GM19395 (cell line): Measurements from ENCODE around the gene MADD.
"Not testable (repeated sequence)": the region's sequence is repeated elsewhere in the genome, so short reads cannot be mapped to it uniquely, and the experiment has no call there.

ENCODE experiments used
- ATAC-seq: cut with Tn5 transposase; IDR thresholded peaks from one replicate; pipeline ENCODE4 v1.9.1; 2021; ENCODE audit warnings: mild to moderate bottlenecking, moderate library complexity; ENCODE audit not compliant: unreplicated experiment

The MADD gene

DNA sequence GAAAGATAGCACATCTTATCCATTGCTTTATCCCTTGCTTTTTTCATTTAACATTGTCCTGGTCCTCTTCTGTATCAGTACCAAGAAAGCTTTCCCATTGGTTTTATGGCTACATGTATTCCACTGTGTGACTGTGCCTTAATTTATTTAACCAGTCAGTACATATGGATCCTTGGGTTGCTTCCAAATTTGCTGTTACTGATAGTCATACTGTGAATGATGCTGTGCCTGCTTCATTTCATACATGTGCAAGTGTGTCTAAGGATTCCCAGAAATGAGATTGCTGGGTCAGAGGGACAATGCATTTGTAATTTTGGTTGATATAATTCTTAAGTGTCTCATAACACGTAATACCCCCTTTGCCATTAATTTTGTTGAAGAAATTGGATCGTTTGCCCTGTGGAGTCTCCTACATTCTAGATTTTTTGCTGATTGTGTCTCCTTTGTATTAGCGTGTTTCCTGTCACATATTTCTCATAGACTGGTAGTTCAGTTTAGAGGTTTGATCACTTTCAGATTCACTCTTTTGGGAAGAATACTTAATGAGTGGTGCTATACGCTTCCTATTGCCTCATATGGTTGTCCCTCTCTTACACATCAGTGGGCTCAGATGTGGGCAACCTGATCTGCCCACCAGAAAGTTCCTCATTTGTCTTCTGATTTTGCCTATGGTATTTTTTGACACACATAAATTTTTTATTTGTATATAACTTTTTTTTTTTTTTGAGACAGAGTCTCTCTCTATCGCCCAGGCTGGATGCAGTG is 47.3 kb downstream of the MADD start:
- no peak for ATAC-seq

- ATAC-seq, result no peak
These were observed 48.2 kb downstream of the MADD start for GRCh38 chr11:47318166-47318565.

- ATAC-seq, result no peak
These were observed 54.6 kb downstream of the MADD start for GRCh38 chr11:47324520-47324919.

DNA sequence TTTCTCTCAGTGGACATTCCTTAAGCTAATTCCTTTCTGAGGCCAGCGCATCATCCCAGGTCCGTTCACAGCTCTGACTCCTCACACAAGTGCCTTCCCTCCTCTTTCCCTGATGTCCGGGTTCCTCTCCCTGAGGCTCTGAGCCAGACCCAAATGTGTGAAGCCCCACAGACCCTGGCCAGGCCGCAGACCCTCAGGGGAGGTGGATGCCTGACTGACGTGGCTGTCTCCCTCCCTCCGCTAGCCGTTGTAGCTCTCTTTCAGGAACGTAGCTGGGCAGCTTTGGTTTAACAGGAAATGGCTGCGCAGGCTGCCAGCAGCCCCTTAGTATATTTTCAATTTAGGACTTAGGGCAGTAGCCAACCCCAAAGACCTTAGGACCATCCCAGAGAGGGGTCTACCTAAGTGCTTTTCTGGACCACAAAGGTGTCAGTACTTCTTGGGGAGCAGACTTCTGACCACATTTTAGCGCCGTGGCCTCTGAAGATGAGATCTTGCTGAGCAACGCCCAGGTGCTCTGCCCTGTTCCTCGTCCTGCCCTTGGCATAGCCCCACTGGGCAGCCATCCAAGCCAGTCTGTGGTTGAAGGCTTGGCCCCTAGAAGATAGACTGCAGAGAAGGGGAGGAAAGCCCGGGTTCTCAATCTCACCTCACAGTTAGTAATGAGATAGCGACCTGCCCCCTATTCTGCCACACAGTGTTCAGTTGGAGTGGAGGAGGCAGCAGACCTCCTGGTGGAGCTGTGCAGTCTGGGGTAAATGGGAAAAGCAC is 55.5 kb downstream of the MADD start:
- no peak for ATAC-seq

- ATAC-seq, result no peak
These were observed 56.3 kb downstream of the MADD start for GRCh38 chr11:47326198-47326597.

- no peak for ATAC-seq
These were observed 57.1 kb downstream of the MADD start for GRCh38 chr11:47327025-47327424.

- no peak for ATAC-seq
These were observed 58.0 kb downstream of the MADD start for GRCh38 chr11:47327949-47328348.

DNA sequence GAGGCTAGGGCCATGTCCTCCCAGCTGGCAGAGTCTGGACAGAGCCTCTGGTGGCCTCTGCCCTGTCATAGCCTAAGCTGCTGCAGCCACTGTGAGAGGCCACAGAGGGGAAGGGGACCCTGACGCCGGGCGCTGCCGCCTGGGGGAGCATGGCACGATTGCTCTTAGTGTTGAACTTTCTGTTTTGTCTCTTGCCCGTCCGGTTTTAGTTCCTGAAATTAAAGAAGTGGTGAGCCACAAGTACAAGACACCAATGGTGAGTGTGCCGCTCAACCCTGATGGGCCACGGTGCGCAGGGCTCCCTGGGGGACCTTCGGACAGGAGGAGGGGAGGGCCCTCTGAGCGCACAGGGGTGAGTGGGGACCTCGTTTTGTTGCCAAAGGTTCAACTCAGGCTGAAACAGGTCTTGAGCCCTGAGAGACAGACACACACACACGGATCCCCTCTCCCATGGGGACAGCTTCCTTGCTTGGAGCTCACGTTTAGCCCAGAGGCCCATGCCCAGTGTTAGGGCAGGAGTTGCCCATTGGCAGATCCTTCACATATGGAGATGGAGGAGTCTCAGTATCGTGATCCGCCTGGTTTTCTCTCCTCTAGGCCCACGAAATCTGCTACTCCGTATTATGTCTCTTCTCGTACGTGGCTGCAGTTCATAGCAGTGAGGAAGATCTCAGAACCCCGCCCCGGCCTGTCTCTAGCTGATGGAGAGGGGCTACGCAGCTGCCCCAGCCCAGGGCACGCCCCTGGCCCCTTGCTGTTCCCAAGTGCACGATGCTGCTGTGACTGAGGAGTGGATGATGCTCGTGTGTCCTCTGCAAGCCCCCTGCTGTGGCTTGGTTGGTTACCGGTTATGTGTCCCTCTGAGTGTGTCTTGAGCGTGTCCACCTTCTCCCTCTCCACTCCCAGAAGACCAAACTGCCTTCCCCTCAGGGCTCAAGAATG is 58.8 kb downstream of the MADD start:
- ATAC-seq, result peak; percentile 74

DNA sequence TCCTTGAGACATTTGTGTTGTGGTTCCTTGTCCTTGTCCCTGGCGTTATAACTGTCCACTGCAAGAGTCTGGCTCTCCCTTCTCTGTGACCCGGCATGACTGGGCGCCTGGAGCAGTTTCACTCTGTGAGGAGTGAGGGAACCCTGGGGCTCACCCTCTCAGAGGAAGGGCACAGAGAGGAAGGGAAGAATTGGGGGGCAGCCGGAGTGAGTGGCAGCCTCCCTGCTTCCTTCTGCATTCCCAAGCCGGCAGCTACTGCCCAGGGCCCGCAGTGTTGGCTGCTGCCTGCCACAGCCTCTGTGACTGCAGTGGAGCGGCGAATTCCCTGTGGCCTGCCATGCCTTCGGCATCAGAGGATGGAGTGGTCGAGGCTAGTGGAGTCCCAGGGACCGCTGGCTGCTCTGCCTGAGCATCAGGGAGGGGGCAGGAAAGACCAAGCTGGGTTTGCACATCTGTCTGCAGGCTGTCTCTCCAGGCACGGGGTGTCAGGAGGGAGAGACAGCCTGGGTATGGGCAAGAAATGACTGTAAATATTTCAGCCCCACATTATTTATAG is 59.6 kb downstream of the MADD start:
- no peak for ATAC-seq

GRCh38 chr11:47329987-47330931 is 60.3 kb downstream of the MADD start:
- no peak for ATAC-seq

DNA sequence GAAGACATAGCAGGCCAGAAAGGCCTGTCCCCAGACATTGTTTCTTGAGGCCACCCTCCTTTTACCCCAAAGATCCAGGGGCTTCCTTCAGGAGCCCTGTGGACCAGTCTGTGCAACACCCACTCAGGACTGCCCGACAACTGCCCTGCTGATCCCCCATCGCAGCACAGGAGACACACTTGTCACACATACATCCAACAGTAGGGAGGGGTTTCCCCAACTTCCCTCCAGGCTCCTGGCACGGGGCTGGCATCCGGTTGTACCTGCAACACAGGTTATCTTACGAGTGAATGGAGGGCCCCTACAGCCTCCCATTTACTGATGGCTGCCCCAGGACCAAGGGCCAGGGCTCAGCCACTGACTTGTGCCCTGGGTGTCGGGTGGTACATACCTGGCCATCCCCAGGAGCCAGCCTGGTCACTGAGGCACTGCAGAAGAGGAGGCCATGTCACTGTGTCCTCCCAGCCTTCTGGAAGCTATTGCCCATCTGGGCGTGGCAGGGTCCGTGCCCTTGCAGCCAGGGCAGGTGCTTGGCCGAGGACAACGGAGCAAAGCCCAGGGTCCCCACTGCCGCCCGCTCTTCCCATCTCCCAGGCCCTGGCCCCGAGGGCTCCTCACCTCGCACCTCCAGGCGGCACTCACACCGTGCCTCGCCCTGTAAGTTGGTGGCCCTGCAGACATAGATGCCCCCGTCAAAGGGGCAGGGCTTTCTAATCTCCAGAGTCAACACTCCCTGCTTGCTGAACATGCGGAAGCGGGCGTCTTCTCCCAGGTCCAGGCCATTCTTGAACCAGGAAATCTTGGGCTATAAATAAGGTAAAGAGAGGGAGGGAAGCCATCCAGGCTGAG is 61.7 kb downstream of the MADD start:
- ATAC-seq, result no peak

GRCh38 chr11:47332303-47332711 is 62.4 kb downstream of the MADD start:
- ATAC-seq, result no peak

- no peak for ATAC-seq
These were observed 63.0 kb downstream of the MADD start for GRCh38 chr11:47332791-47333525.

DNA sequence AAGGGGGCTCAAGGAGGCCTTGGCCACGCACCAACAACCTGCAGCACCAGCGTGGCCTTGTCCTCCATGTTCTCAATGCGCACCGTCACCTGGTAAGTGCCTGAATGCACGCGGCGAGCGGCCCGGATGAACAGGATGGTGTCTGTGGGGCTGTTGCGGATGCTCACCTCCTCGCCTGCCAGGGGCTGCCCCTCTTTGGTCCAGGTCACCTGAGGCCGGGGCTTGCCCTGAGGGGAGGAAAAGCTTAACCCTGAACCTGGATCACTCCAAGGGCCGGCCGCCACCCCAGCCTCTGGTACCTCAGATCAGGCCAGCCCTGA is 63.6 kb downstream of the MADD start:
- no peak for ATAC-seq

DNA sequence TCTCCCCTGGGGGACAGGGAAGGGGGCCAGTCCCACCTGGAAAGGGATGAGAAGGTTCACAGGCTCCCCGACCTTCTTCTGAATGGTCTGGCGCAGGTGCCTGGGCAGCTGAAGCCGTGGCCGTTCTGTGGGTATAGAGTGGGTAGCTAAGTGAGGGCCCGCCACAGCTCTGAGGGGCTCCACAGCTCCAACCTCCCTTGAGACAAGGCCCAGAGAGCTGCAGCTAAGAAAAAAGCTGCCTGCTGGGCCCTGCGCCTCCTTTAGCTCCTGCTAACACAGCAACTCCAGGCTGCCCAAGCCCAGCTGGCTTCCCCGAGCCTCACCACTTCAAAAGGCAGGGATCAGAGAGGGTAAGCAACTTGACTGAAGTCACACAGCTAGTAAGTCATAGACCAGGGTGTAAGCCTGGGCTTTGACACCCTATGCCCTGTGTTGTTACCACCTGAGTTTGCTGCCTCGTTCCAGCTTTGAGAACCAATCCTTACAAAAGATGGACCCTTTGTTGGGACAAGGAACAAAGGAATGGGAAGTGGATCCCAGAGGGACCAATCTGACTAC is 64.0 kb downstream of the MADD start:
- ATAC-seq, result no peak

GRCh38 chr11:47334699-47335411 is 64.9 kb downstream of the MADD start:
- ATAC-seq, result not testable (repeated sequence)

DNA sequence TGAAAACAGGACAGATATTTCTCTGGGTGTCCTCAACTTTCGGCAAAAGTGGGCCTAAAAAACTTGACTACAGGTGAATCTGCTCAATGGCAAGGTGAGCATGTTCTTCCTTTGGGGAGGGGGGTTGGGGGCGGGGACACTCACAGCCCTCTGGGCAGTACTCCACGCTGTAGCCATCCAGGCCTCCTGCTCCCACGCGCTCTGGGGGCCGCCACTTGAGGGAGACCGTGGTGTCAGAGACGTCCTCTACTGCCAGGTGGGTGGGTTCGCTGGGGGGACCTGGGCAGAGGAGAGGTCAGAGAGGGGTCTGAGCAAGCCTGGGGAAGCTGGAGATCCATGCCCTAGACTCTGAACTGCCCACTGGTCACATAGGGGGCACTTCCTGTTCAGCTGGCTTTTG is 65.8 kb downstream of the MADD start:
- ATAC-seq, result no peak
